GOT3 (cell line): ENCODE results near the gene ANAPC2.

Experiments
- DNase-seq: peaks from one replicate; lab custom pipeline; 2025; ENCODE audit warnings: mixed read lengths; lab: John Stamatoyannopoulos, UW

Gene ANAPC2

DNA sequence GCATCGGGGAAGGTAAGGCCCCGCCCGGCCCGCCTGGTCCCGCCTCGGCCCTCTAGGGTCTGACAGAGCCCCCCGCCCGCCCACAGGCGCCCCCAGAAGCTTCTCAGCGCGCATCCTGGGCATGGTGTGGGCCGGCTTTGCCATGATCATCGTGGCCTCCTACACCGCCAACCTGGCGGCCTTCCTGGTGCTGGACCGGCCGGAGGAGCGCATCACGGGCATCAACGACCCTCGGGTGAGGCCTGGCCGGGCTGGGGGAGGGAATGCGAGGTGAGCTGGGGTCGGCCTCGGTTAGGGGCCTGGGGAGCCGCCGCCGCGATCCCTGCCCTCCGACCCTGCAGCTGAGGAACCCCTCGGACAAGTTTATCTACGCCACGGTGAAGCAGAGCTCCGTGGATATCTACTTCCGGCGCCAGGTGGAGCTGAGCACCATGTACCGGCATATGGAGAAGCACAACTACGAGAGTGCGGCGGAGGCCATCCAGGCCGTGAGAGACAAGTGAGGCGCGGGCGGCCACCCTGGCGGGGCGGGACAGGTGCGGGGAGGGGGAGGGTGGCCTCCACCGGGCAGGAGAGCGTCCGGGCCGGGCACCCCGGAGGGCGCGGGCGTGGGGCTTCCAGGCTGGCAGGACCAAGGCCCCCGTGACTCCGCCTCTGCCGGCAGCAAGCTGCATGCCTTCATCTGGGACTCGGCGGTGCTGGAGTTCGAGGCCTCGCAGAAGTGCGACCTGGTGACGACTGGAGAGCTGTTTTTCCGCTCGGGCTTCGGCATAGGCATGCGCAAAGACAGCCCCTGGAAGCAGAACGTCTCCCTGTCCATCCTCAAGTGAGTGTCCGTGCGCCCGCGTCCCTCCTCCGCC lies 25.6 kb downstream of the ANAPC2 start:
- no peak for DNase-seq

GRCh38 chr9:137161558-137162486 lies 26.5 kb downstream of the ANAPC2 start:
- DNase-seq, result no peak

DNA sequence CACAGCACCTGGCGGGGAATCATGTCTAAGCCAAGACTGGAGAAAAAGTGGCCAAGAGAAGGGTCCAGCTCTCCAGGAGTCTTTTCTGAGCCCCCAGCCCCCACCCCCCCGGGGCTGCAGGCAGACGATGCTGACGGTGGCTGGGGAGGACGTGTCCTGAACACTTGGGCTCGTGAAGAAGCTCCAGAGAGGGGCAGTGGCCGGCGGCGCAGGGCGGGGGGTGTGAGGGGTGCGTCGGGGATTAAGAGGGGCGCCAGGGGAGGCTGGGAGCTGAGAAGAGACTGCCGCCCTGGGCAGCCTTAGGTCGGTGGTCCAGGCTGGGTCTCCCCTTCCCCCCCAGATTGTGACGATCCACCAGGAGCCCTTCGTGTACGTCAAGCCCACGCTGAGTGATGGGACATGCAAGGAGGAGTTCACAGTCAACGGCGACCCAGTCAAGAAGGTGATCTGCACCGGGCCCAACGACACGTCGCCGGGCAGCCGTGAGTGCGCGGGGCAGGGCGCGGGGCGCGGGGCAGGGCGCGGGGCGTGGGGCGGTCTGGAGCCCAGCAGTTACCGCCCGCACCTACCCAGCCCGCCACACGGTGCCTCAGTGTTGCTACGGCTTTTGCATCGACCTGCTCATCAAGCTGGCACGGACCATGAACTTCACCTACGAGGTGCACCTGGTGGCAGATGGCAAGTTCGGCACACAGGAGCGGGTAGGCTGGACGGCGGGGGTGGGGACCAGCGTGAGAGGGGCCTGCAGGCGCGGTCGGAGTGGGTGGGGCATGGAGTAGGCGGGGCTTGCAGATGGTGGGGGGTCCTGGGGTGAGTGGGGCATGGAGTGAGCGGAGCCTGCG lies 27.4 kb downstream of the ANAPC2 start:
- no peak for DNase-seq

- DNase-seq, result no peak
Measured at GRCh38 chr9:137160054-137160425, 28.3 kb downstream of the ANAPC2 start.

DNA sequence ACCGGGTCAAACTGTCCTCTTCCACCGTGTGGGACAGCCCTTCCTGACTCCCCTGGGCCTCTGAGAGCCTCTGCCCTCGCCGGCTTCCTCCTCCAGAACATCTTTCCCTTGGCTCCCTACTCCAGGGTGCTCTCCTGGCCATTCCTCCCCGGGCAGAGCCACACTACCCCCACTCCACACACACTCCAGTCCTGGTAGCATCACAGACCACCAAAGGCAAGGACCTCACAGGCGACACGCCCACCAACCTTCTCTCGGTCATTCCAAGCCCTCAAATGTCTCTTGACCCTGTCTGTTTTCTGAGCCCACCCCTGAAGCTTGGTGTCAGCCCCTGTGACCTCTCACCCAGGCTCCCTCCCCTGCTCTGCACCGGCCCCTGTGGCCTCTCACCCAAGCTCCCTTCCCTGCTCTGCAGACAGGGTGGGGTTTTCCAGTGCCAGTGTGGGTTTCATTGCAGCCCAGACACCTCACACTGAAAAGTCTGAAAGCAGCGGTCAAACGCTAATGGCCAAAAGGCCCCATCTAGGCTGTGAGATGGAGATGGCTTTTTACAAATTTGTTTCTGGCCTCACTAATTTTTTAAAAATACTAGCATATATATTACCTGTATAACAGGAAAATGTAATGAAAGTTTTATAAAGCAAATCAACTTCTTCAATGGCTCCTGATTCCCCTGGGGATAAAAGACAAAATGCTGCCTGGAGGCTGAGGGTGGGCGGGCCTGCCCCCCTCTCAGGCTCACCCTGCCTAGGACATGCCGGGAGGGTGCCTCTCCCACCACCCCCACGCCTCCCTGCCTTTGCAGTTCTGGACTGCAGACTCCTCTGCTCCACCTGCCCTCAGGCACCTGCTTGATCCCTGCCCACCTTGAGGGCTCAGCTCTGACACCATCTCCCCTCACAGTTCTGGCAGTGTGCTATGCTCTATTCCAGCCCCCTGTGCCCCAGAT lies 29.0 kb downstream of the ANAPC2 start:
- DNase-seq, result no peak

- no peak for DNase-seq
Measured at GRCh38 chr9:137158625-137159024, 29.7 kb downstream of the ANAPC2 start.

DNA sequence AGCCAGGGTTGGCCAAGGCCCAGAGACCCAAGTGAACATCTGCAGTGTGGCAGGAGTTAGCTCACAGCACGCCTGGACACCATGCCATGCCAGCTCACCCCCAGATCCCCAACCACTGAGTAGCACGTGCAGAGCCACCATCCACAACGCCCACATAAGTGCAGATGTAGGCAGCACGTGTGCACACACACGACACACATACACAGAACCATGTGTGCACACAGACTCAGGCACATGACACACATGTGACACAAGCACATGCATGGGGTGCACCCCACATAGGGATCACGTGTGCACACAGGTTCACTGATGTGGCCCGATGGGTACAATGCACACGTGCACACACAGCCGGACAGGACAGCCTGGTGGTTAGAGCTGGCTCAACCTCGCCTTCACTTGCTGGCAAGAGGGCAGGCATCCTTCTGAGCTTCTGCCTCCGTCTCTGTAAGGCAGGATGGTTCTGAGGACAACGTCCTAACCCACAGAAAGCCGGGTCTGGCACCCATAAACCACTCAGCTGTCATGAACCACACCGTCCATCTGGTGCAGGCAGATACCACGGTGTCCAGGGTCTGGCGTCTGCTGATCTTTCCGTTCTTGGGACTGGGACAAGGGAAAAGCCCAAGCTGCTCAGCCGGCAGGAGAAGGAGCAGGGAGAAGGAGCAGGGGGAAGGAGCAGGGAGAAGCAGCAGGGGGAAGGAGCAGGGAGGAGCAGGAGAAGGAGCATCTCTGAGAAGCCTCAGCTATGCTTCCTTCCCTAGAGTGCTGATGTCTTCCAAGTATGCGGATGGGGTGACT lies 30.5 kb downstream of the ANAPC2 start:
- DNase-seq, result no peak

- no peak for DNase-seq
Measured at GRCh38 chr9:137156567-137157375, 31.6 kb downstream of the ANAPC2 start.

DNA sequence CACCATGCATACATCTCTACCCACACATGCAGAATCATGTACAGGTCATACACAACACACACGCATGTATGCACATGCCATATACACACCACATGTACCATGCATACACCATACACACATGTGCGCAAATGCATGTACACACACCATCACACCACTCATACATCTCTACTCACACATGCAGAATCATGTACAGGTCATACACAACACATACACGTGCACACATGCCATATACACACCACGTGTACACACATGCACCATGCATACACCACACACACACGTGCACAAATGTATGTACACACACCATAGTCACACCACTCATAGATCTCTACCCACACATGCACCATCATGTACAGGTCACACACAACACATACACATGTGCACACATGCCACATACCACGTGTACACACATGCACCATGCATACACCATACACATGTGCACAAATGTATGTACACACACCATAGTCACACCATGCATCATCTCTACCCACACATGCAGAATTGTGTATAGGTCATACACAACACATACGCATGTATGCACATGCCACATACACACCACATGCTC lies 35.4 kb downstream of the ANAPC2 start:
- no peak for DNase-seq

DNA sequence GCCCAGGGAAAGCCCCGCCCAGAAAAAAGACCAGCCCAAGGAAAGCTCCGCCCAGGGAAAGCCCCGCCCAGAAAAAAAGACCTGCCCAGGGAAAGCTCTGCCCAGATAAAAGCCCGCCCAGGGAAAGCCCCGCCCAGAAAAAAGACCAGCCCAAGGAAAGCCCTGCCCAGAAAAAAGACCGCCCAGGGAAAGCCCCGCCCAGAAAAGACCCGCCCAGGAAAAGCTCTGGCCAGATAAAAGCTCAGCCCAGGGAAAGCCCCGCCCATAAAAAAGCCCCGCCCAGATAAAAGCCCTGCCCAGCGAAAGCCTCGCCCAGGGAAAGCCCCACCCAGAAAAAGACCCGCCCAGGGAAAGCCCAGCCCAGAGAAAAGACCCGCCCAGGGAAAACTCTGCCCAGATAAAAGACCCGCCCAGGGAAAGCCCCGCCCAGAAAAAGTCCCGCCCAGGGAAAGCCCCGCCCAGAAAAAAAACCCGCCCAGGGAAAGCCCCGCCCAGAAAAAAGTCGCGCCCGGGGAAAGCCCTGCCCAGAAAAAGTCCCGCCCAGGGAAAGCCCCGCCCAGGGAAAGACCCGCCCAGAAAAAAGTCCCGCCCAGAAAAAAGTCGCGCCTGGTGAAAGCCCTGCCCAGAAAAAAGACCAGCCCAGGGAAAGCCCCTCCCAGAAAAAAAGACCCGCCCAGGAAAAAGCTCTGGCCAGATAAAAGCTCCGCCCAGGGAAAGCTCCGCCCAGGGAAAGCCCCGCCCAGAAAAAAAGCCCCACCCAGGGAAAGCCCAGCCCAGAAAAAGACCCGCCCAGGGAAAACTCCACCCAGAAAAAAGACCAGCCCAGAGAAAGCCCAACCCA lies 37.5 kb downstream of the ANAPC2 start:
- no peak for DNase-seq

DNA sequence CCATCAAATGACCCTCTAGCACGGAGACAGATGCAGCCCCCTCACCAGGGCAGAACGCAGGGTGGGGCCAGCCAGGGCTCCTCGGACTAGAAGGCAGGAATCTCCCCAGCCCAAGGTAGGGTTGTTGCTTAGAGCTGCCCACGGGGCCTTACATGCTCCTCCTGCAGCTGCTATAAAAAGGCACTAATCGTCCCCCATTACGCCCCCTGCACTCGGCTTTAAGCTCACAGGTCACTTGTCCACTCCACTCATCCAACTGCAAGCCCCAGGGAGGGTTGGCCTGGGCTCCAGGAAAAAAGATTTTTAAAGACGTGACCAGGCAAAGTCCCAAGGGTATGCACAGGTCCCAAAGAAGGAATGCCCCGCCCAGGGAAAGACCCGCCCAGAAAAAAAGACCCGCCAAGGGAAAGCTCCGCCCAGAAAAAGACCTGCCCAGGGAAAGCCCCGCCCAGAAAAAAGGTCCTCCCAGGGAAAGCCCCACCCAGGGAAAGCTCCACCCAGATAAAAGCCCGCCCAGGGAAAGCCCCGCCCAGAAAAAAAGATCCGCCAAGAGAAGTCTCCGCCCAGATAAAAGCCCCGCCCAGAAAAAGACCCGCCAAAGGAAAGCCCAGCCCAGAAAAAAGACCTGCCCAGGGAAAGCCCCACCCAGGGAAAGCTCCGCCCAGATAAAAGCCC lies 38.3 kb downstream of the ANAPC2 start:
- DNase-seq, result no peak

- no peak for DNase-seq
Measured at GRCh38 chr9:137149363-137149762, 39.0 kb downstream of the ANAPC2 start.

GRCh38 chr9:137148661-137149060 lies 39.7 kb downstream of the ANAPC2 start:
- no peak for DNase-seq

DNA sequence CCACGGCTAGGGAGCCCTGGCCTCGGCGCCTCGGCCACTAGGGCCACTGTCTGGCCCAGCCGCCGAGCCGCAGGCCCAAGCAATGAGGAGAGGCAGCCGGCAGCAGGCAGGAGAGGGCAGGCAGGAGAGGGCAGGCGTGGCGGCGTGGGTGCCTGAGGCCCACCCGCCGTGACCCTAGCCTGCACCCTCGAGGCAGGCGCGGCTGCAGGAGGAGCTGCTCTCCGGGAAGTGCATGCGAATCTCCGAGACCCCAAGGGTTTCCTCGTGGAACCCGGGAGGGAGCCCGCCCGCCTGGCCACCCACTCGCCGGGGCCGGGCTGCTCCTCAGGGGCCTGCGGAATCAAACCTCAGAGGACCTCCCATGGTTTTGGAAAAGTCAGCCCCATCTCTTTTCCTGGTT lies 40.1 kb downstream of the ANAPC2 start:
- DNase-seq, result no peak

DNA sequence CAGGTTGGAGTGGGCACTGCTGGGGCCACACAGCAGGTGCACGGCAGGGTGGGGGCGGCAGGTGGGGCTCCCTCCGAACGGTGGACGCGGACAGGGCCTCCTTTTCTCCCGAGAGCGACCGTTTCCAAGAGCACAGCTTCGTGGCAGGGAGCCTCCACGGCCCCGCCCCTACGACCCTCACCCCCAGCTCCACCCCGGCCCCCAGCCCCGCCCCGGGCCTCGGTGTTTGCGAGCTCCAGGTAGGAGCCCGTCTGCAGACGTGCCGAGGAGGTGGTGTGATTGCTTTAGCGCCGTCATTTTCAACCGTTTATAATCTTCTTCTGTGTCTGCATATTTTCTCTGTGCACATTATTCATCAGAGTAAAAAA lies 40.6 kb downstream of the ANAPC2 start:
- DNase-seq, result no peak

- DNase-seq, result no peak
Measured at GRCh38 chr9:137147091-137147792, 41.1 kb downstream of the ANAPC2 start.

DNA sequence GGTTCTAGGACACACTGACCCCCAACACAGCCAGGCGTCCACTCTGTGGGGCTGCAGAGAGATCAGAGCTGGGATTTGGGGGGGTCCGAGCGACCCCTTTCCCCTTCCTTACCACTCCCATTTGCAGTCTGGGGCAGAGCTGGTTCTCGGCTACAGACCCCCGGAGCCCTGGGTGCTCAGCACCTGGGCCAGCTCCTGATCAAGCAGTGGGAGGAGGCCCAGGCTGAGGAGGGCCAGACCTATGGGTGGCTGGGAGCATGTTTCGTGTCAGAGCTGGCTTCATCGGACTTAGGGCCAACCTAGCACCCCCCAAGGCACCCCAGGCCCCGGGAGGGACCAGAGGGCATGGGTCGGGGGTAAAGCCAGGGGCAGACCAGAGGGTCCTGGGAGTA lies 41.8 kb downstream of the ANAPC2 start:
- DNase-seq, result no peak
